ENCODE data around the gene NTM. TPM values are rescaled to one million over a fixed set of nuclear protein-coding genes. Genes with fewer than 3 reads are reported as not detected.

The NTM gene
- total RNA-seq, 1 experiment from 2014 or later: 0.73 TPM

DNA sequence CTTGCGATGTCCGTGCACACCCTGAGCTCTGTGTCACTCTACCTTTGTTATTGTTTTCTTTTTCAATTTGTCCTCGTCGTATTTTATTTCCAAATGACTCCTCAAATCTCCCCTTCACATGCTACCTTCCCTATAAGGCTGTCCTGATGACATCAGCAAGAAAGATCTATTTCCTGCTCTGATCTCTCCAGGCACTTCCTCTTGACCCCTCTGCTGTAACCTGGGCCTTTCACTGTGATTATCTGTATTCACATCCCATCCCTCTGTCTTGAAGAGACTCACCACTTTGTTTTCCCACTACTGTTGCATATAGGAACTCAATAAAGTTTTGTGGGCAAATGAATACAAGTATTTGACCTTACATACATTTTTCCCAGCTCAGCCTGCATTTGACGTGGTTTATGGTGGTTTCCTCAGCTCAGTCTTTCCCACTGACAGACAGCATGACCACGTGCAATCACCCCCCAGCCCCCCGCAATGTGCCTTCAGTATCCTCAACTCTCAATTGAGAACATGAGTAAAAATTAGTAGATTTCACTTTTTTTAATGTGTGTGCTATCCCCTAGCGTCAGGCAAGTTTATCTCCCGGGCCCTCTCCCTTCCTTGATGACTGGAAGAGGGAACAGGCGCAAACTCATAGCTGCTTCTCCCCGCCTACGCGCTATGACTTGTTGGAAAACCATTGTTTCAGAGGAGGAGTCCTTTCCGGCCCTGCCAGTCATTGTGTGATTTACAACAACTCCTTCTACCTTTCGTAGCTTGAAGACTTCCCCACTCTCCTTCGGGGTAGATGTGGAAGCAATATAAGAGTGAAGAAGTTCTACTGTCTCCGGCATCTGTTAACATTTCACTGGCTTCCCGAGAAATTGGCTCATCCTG, 498.5 kb downstream of the NTM start:
- no peak for DNase-seq
- CTCF ChIA-PET: interaction anchor here (1.4 kb wide), 1 partner anchor 1072 kb away, joined by 5 read pairs; no protein-coding TSS in a partner anchor
- no peak overlapping the region for H3K27ac Mint-ChIP-seq (ENCODE audit: unreplicated experiment)

DNA sequence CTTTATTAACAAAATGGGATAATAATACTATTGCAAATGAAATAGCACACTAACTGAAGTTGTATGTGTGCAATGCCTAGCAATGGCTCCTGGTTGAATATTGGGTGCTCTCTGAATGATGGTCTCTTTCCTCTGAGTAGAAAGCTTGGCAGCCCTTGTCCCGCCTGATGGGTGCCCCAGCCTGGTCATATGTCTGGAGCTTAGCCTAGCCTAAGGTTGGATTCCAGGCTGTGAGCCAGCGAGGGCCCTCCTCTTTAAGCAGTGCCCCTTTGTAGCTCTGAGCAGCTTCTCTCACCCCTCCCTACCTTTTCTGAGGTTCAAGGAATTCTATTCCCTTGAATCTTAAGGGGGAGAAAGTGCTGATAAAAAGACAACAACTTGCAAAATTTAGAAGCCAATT, 499.9 kb downstream of the NTM start:
- Mint-ChIP-seq H3K9me3 (ENCODE audit: unreplicated experiment) (peaks cover 6% of the 10 kb centered on the region), H3K4me3 (ENCODE audit: unreplicated experiment) (no peak overlapping the region), H3K27me3 (ENCODE audit: insufficient read depth, unreplicated experiment) (peaks cover 11% of the 10 kb centered on the region), H3K4me1 (ENCODE audit: low read depth, unreplicated experiment) (no peaks in the 10 kb centered on the region), H3K27ac (ENCODE audit: unreplicated experiment) (no peak overlapping the region), H3K36me3 (ENCODE audit: insufficient read depth, unreplicated experiment) (no peaks in the 10 kb centered on the region)
- H3K4me1 ChIP-seq: no peaks in the 10 kb centered on the region
- H3K4me3 ChIP-seq (ENCODE audit: low read depth, low read length): no peak overlapping the region
- intact Hi-C loops (cut with micrococcal nuclease; ENCODE audit: unreplicated experiment): no loop called here
- TF ChIP-seq, protein P1, sequence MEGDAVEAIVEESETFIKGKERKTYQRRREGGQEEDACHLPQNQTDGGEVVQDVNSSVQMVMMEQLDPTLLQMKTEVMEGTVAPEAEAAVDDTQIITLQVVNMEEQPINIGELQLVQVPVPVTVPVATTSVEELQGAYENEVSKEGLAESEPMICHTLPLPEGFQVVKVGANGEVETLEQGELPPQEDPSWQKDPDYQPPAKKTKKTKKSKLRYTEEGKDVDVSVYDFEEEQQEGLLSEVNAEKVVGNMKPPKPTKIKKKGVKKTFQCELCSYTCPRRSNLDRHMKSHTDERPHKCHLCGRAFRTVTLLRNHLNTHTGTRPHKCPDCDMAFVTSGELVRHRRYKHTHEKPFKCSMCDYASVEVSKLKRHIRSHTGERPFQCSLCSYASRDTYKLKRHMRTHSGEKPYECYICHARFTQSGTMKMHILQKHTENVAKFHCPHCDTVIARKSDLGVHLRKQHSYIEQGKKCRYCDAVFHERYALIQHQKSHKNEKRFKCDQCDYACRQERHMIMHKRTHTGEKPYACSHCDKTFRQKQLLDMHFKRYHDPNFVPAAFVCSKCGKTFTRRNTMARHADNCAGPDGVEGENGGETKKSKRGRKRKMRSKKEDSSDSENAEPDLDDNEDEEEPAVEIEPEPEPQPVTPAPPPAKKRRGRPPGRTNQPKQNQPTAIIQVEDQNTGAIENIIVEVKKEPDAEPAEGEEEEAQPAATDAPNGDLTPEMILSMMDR (IDR thresholded peaks at IDR 0.05; ENCODE audit: insufficient read depth in 1 of 2, low read depth in 1 of 2, low read length in 1 of 2, severe bottlenecking in 1 of 2, unreplicated experiment in 1 of 2): no peak
- DNase-seq: no peak
- ChIA-PET POLR2A (no interaction called here), CTCF (no interaction called here)
- no peaks in the 10 kb centered on the region for H3K9me3 ChIP-seq
- no TSS peak for BruUV-seq (replicated peaks)
- H3K36me3 ChIP-seq (ENCODE audit: control insufficient read depth, insufficient read depth, low read length): no peaks in the 10 kb centered on the region
- no peaks in the 10 kb centered on the region for H3K27me3 ChIP-seq (replicated peaks; ENCODE audit: control insufficient read depth, insufficient read depth, low read length)

More for the DNA sequence above, 498.5 kb downstream of the NTM start:
- Histone ChIP-seq H3K9me3 (no peaks in the 10 kb centered on the region), H3K4me1 (no peaks in the 10 kb centered on the region), H3K27me3 (replicated peaks; ENCODE audit: control insufficient read depth, insufficient read depth, low read length) (no peaks in the 10 kb centered on the region), H3K4me3 (ENCODE audit: low read depth, low read length) (no peak overlapping the region), H3K36me3 (ENCODE audit: control insufficient read depth, insufficient read depth, low read length) (no peaks in the 10 kb centered on the region)
- no peaks in the 10 kb centered on the region for H3K4me1 Mint-ChIP-seq (ENCODE audit: low read depth, unreplicated experiment)
- BruUV-seq (replicated peaks): no TSS peak
- no peak overlapping the region for H3K4me3 Mint-ChIP-seq (ENCODE audit: unreplicated experiment)
- H3K36me3 Mint-ChIP-seq (ENCODE audit: insufficient read depth, unreplicated experiment): no peaks in the 10 kb centered on the region
- intact Hi-C loops (cut with micrococcal nuclease; ENCODE audit: unreplicated experiment): loop anchor here (5.0 kb wide), 1 partner anchor 1193 kb away; no protein-coding TSS in a partner anchor
- peaks cover 6% of the 10 kb centered on the region for H3K9me3 Mint-ChIP-seq (ENCODE audit: unreplicated experiment)
- POLR2A ChIA-PET: no interaction called here
- H3K27me3 Mint-ChIP-seq (ENCODE audit: insufficient read depth, unreplicated experiment): peaks cover 11% of the 10 kb centered on the region
- TF ChIP-seq, protein P1 (IDR thresholded peaks at IDR 0.05; ENCODE audit: insufficient read depth in 1 of 2, low read depth in 1 of 2, low read length in 1 of 2, severe bottlenecking in 1 of 2, unreplicated experiment in 1 of 2): no peak

DNA sequence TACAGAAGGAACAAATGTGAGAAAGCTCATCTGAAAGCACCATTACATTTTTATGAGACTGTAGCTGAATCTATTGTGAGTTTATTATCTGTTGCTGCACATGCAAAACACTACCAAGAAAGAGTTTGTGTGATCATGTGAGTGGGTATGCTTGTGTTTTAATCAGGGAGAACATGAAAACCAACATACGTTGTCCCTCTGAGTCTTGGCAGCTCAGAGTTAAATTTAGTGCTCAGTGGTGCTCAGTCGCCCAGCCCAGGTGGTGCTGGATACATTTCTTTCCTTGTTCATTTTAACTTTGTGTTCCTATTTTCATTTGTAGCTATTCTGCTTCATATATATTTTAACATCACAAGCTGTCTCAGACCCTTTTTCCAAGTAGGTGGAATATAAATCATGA, 500.6 kb downstream of the NTM start:
- H3K27me3 Mint-ChIP-seq (ENCODE audit: insufficient read depth, unreplicated experiment): peaks cover 14% of the 10 kb centered on the region
- intact Hi-C loops (cut with micrococcal nuclease; ENCODE audit: unreplicated experiment): no loop called here
- peaks cover 4% of the 10 kb centered on the region for H3K9me3 Mint-ChIP-seq (ENCODE audit: unreplicated experiment)
- no peaks in the 10 kb centered on the region for H3K36me3 Mint-ChIP-seq (ENCODE audit: insufficient read depth, unreplicated experiment)
- H3K4me1 Mint-ChIP-seq (ENCODE audit: low read depth, unreplicated experiment): no peaks in the 10 kb centered on the region
- TF ChIP-seq, protein P1 (IDR thresholded peaks at IDR 0.05; ENCODE audit: insufficient read depth in 1 of 2, low read depth in 1 of 2, low read length in 1 of 2, severe bottlenecking in 1 of 2, unreplicated experiment in 1 of 2): no peak
- Histone ChIP-seq H3K4me1 (no peaks in the 10 kb centered on the region), H3K36me3 (ENCODE audit: control insufficient read depth, insufficient read depth, low read length) (no peaks in the 10 kb centered on the region), H3K27me3 (replicated peaks; ENCODE audit: control insufficient read depth, insufficient read depth, low read length) (no peaks in the 10 kb centered on the region), H3K4me3 (ENCODE audit: low read depth, low read length) (no peak overlapping the region), H3K9me3 (no peaks in the 10 kb centered on the region)
- DNase-seq: no peak
- BruUV-seq (replicated peaks): no TSS peak
- ChIA-PET CTCF (no interaction called here), POLR2A (no interaction called here)
- no peak overlapping the region for H3K4me3 Mint-ChIP-seq (ENCODE audit: unreplicated experiment)
- H3K27ac Mint-ChIP-seq (ENCODE audit: unreplicated experiment): no peak overlapping the region

Measured in Caco-2 (cell line).